ENCODE data around the gene BANK1.

GRCh38 chr4:102091656-102092055, 301.1 kb downstream of the BANK1 start:
- no peak for TF ChIP-seq EZH2 (IDR thresholded peaks at IDR 0.05; ENCODE audit: borderline replicate concordance, low read length)
- no peak for TF ChIP-seq CTCF (IDR thresholded peaks at IDR 0.05; ENCODE audit: low read length)

All from OCI-LY1 (cell line).